HL-60 (cell line): ENCODE data around the gene TTC29.

Experiments
- POLR2AphosphoS5 ChIP-seq: IDR thresholded peaks from 2 replicates; pipeline ENCODE4 v1.6.1; 2012; ENCODE audit warnings: low read depth
- REST ChIP-seq: IDR thresholded peaks from 2 replicates; pipeline ENCODE4 v1.6.1; 2012; ENCODE audit warnings: low read depth; ENCODE audit not compliant: insufficient replicate concordance
- TF ChIP-seq, protein P1 (sequence below): IDR thresholded peaks from one replicate; pipeline ENCODE4 v1.5.1; 2011; ENCODE audit warnings: low read length, control low read depth, inconsistent platforms; ENCODE audit not compliant: insufficient read depth

DNA sequence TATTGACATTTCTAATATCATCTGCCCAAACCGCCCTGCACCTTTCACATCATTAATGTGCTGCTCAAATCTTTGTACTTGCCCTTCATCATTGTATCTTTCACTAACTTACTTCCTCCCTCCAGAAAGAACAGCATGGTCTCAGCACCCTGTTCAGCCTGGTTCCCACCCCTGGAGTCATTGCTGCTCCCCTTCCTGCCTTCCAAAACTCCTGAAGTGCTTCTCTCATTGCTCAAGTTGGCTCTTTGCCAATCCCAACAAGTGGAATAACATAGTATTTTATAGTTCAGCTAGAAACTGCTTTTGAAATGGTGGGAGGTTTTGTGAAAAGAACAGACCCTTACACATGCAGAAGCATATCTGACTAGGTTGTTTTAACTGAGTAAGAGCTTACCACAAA is 14.0 kb upstream of the TTC29 start:
- TF ChIP-seq, protein P1, sequence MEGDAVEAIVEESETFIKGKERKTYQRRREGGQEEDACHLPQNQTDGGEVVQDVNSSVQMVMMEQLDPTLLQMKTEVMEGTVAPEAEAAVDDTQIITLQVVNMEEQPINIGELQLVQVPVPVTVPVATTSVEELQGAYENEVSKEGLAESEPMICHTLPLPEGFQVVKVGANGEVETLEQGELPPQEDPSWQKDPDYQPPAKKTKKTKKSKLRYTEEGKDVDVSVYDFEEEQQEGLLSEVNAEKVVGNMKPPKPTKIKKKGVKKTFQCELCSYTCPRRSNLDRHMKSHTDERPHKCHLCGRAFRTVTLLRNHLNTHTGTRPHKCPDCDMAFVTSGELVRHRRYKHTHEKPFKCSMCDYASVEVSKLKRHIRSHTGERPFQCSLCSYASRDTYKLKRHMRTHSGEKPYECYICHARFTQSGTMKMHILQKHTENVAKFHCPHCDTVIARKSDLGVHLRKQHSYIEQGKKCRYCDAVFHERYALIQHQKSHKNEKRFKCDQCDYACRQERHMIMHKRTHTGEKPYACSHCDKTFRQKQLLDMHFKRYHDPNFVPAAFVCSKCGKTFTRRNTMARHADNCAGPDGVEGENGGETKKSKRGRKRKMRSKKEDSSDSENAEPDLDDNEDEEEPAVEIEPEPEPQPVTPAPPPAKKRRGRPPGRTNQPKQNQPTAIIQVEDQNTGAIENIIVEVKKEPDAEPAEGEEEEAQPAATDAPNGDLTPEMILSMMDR, result no peak
- TF ChIP-seq REST (no peak), POLR2AphosphoS5 (no peak)
